HepG2 (cell line): ENCODE measurements around the gene DTX4. TPM values are rescaled to one million over a fixed set of nuclear protein-coding genes. Genes with fewer than 3 reads are reported as not detected.

ENCODE experiments used
- ATAC-seq: fragments of 200-7000 bp; cut with Tn5 transposase; 3 replicates; pipeline ENCODE4 v1.9.1; 2020; ENCODE audit warnings: mild to moderate bottlenecking, moderate library complexity
- BruUV-seq: library from RNA; stranded (reverse); fragments of 400-500 nt; replicated peaks from 2 replicates; lab custom pipeline; 2021; lab: Mats Ljungman, UMichigan
- CTCF ChIA-PET: fragments of 300-600 bp; formaldehyde crosslinking; extraction: SDS; loops from one replicate; lab custom pipeline; 2021; ENCODE audit warnings: low total read pairs, inconsistent platforms, low intra/inter-chr PET ratio; lab: Yijun Ruan, JAX
- POLR2A ChIA-PET: fragments of 350-600 bp; sonication (Branson Sonifier 250); formaldehyde crosslinking; loops from one replicate; lab custom pipeline; 2020; ENCODE audit warnings: antibody characterized with exemption, inconsistent platforms; lab: Yijun Ruan, JAX
- DNase-seq: peaks from one replicate; pipeline ENCODE4 v3.0.0-alpha.2; 2015; ENCODE audit warnings: low spot score
- FAIRE-seq: peaks from 3 replicates; lab custom pipeline; 2011; peaks lifted over from hg19 to GRCh38; lab: Jason Lieb, UNC
- H2AFZ ChIP-seq: one replicate; pipeline ENCODE4 v1.6.1; 2011; ENCODE audit warnings: low read length, inconsistent platforms
- H3K27ac ChIP-seq: fragments of 300-600 bp; 3 replicates; pipeline ENCODE4 v1.8.0; 2011; ENCODE audit warnings: mixed run types, mild to moderate bottlenecking, mixed read lengths, low read length, inconsistent platforms; ENCODE audit not compliant: insufficient read depth; ENCODE audit errors: extremely low read length
- H3K27me3 ChIP-seq, 2 experiments: fragments of 200-600 bp in 1 of 2; 2 replicates in 1 of 2; 3 replicates in 1 of 2; pipeline versions ENCODE4 v1.6.0 to v1.8.0; 2011; ENCODE audit warnings: low read length in 2 of 2, mild to moderate bottlenecking in 2 of 2, moderate library complexity in 2 of 2, inconsistent platforms in 1 of 2; ENCODE audit not compliant: insufficient read depth in 2 of 2, control insufficient read depth in 1 of 2
- H3K36me3 ChIP-seq, 2 experiments: fragments of 200-600 bp in 1 of 2; replicated peaks in 1 of 2; 2 replicates in 1 of 2; 3 replicates in 1 of 2; pipeline versions ENCODE4 v1.5.1 to v1.8.0; 2011; ENCODE audit warnings: low read length in 2 of 2, inconsistent platforms in 1 of 2; ENCODE audit not compliant: insufficient read depth in 2 of 2, control insufficient read depth in 1 of 2
- H3K4me1 ChIP-seq: 2 replicates; pipeline ENCODE4 v1.5.1; 2012; ENCODE audit warnings: low read length, inconsistent platforms; ENCODE audit not compliant: insufficient read depth
- H3K4me2 ChIP-seq: 2 replicates; pipeline ENCODE4 v1.6.0; 2011; ENCODE audit warnings: low read depth, low read length, inconsistent platforms
- H3K4me3 ChIP-seq, 3 experiments: fragments of 200-600 bp in 1 of 3; sonication (generic), shearing (Covaris generic) in 1 of 3; replicated peaks in 1 of 3; 2 replicates each; pipeline ENCODE4 v1.5.1; 2011 to 2016; ENCODE audit warnings: low read length in 3 of 3, inconsistent platforms in 2 of 3, low read depth in 2 of 3, mild to moderate bottlenecking in 2 of 3, control low read depth in 1 of 3, mixed read lengths in 1 of 3; ENCODE audit not compliant: insufficient read depth in 1 of 3
- H3K79me2 ChIP-seq: one replicate; pipeline ENCODE4 v1.6.1; 2011; ENCODE audit warnings: low read length, inconsistent platforms; ENCODE audit not compliant: insufficient read depth
- H3K9ac ChIP-seq: 2 replicates; pipeline ENCODE4 v1.6.0; 2011; ENCODE audit warnings: mild to moderate bottlenecking, low read depth, low read length, inconsistent platforms; ENCODE audit not compliant: insufficient read depth
- H3K9me3 ChIP-seq: 2 replicates; pipeline ENCODE4 v1.5.1; 2012; ENCODE audit warnings: mild to moderate bottlenecking, low read length
- H4K20me1 ChIP-seq: 2 replicates; pipeline ENCODE4 v1.6.0; 2011; ENCODE audit warnings: inconsistent platforms, mild to moderate bottlenecking, low read length, moderate library complexity; ENCODE audit not compliant: insufficient read depth
- CEBPB ChIP-seq: IDR thresholded peaks from 2 replicates; pipeline ENCODE4 v1.6.1; 2011; ENCODE audit warnings: low read depth, low read length, improper control_type of control experiment, borderline replicate concordance
- NAIF1 ChIP-seq: sonication (generic); formaldehyde crosslinking; IDR thresholded peaks from 2 replicates; pipeline ENCODE4 v1.5.0; 2020; ENCODE audit warnings: mild to moderate bottlenecking, missing genetic modification reagents, borderline replicate concordance
- NBN ChIP-seq: fragments of 450-650 bp; conservative IDR thresholded peaks from 2 replicates; pipeline ENCODE4 v1.6.1; 2017
- RFXANK ChIP-seq: IDR thresholded peaks from 2 replicates; pipeline ENCODE4 v1.6.1; 2016
- SCMH1 ChIP-seq: sonication (generic); formaldehyde crosslinking; IDR thresholded peaks from 2 replicates; pipeline ENCODE4 v1.9.0; 2021; ENCODE audit warnings: missing genetic modification reagents, mild to moderate bottlenecking, borderline replicate concordance
- SIX1 ChIP-seq: sonication (generic); formaldehyde crosslinking; IDR thresholded peaks from 2 replicates; pipeline ENCODE4 v1.4.0; 2020; ENCODE audit warnings: missing genetic modification reagents, borderline replicate concordance
- YEATS4 ChIP-seq: sonication (generic); formaldehyde crosslinking; IDR thresholded peaks from 2 replicates; pipeline ENCODE4 v1.4.0; 2020; ENCODE audit warnings: missing genetic modification reagents, borderline replicate concordance
- ZNF781 ChIP-seq: sonication (generic); formaldehyde crosslinking; IDR thresholded peaks from 2 replicates; pipeline ENCODE4 v1.5.1; 2020; ENCODE audit warnings: borderline replicate concordance, mild to moderate bottlenecking, missing genetic modification reagents; ENCODE audit errors: not compliant biosample characterization
- WGBS: methylation state at CpG from one replicate; pipeline ENCODE4 v1.1.6; 2017; ENCODE audit warnings: low lambda C conversion rate; 5-methylcytosine and 5-hydroxymethylcytosine counted together
- in situ Hi-C: cut with HindIII; loops from 2 replicates; pipeline ENCODE4 v1.10.0; 2017; ENCODE audit warnings: low pct_unique_long_range_greater_than_20kb; ENCODE audit not compliant: extremely low pct_ligation_motif_present
- intact Hi-C: fragments of 100-400 bp; cut with micrococcal nuclease; formaldehyde crosslinking; loops from one replicate; pipeline ENCODE4 v1.10.0; 2022; ENCODE audit not compliant: unreplicated experiment
- polyA plus RNA-seq, 8 experiments: library from polyadenylated mRNA; depleted of rRNA in 3 of 8; stranded (reverse) in 7 of 8; unstranded in 1 of 8; fragments of >200 nt; fragmentation: Illumina TruSeq in 4 of 8; extraction: Trizol in 4 of 8; gene quantifications; 2 replicates each; pipeline versions ENCODE4 v1.2.1 to v1.2.3, GENCODE V29; 2011 to 2016; ENCODE audit warnings: low read depth in 4 of 8, missing spikeins in 1 of 8, mixed read lengths in 1 of 8; ENCODE audit not compliant: insufficient read depth in 1 of 8
- total RNA-seq, 5 experiments: library from RNA; depleted of rRNA; stranded (reverse); fragments of >200 nt; fragmentation: Illumina TruSeq; extraction: Trizol; gene quantifications; 2 replicates each; pipeline ENCODE4 v1.2.3, GENCODE V29; 2016; ENCODE audit warnings: low read depth in 1 of 5
- TF ChIP-seq, protein P1 (sequence below): sonication (generic); formaldehyde crosslinking; IDR thresholded peaks from 2 replicates; pipeline ENCODE4 v1.4.0; 2020; ENCODE audit warnings: mild to moderate bottlenecking, missing genetic modification reagents
- TF ChIP-seq, protein P2 (sequence below): sonication (generic); formaldehyde crosslinking; IDR thresholded peaks from 2 replicates; pipeline ENCODE4 v1.9.0; 2021; ENCODE audit warnings: mild to moderate bottlenecking, missing genetic modification reagents

DTX4 gene
- total and polyA plus RNA-seq, 2 of the 13 experiments (the other 11 are each of a cell fraction or from before 2014, with no cell fraction given) = 0.67 to 5.6 TPM

GRCh38 chr11:59222464-59223060 lies 50.6 kb downstream of the DTX4 start:
- 0% methylated on average over 2 of the region's 2 CpGs for WGBS
- ChIA-PET CTCF (no interaction called here), POLR2A (no interaction called here)
- ATAC-seq (no peak), DNase-seq (no peak), FAIRE-seq (no peak)
- Histone ChIP-seq H3K9me3 (no peaks in the 10 kb centered on the region), H3K27me3 (peaks cover 0 to 2% of the 10 kb centered on the region in 2 experiments; a peak in 1 of 5 replicates), H3K36me3 (no peaks in the 10 kb centered on the region), H3K27ac (no peak overlapping the region), H4K20me1 (no peaks in the 10 kb centered on the region), H3K4me2 (no peak overlapping the region), H3K4me1 (no peaks in the 10 kb centered on the region), H2AFZ (no peak overlapping the region), H3K79me2 (no peaks in the 10 kb centered on the region), H3K9ac (no peak overlapping the region), H3K4me3 (no peak overlapping the region)
- in situ Hi-C loops (no loop called here), intact Hi-C loops (no loop called here)
- no TSS peak for BruUV-seq
- TF ChIP-seq SIX1 (CRISPR knock-in tag) = no peak
- TF ChIP-seq, protein P1, sequence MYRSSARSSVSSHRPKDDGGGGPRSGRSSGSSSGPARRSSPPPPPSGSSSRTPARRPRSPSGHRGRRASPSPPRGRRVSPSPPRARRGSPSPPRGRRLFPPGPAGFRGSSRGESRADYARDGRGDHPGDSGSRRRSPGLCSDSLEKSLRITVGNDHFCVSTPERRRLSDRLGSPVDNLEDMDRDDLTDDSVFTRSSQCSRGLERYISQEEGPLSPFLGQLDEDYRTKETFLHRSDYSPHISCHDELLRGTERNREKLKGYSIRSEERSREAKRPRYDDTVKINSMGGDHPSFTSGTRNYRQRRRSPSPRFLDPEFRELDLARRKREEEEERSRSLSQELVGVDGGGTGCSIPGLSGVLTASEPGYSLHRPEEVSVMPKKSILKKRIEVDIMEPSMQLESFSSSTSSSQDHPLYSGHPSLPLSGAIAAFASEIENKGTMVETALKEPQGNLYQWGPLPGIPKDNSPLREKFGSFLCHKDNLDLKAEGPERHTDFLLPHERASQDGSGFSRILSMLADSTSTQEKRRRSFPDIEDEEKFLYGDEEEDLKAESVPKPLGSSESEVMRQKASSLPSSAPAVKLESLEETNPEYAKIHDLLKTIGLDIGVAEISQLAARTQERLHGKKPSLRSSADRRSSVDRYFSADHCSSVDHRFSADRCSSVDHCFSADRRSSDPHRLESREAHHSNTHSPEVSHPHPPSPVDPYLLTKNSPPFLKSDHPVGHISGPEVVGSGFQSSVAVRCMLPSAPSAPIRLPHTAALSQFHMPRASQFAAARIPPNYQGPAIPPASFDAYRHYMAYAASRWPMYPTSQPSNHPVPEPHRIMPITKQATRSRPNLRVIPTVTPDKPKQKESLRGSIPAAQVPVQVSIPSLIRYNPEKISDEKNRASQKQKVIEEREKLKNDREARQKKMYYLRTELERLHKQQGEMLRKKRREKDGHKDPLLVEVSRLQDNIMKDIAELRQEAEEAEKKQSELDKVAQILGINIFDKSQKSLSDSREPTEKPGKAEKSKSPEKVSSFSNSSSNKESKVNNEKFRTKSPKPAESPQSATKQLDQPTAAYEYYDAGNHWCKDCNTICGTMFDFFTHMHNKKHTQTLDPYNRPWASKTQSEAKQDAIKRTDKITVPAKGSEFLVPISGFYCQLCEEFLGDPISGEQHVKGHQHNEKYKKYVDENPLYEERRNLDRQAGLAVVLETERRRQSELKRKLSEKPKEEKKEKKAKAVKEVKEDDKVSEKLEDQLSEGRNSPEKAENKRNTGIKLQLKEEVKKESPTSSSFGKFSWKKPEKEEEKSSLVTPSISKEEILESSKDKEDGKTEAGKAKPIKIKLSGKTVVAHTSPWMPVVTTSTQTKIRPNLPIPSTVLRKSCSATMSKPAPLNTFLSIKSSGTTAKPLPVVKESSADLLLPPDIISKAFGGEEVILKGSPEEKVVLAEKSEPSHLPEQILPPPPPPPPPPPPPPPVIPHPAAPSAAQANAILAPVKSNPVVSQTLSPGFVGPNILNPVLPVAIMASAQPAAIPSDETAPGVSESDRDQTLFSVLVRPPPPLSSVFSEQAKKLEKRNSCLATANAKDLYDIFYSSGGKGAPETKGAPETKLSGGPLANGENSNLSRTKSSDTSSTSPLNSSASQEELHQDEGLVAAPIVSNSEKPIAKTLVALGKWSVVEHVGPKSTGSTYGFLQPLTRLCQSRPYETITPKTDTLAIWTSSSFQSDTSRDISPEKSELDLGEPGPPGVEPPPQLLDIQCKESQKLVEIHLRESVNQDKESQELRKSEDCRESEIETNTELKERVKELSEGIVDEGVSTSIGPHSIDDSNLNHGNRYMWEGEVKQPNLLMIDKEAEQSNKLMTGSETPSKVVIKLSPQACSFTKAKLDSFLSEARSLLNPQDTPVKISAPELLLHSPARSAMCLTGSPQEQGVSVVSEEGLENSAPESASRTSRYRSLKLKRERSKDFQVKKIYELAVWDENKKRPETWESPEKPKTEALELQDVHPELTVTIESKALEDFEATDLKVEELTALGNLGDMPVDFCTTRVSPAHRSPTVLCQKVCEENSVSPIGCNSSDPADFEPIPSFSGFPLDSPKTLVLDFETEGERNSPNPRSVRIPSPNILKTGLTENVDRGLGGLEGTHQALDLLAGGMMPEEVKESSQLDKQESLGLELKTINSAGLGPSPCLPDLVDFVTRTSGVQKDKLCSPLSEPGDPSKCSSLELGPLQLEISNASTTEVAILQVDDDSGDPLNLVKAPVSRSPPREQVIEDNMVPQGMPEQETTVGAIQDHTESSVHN (CRISPR knock-in tag) = no peak
- TF ChIP-seq, protein P2, sequence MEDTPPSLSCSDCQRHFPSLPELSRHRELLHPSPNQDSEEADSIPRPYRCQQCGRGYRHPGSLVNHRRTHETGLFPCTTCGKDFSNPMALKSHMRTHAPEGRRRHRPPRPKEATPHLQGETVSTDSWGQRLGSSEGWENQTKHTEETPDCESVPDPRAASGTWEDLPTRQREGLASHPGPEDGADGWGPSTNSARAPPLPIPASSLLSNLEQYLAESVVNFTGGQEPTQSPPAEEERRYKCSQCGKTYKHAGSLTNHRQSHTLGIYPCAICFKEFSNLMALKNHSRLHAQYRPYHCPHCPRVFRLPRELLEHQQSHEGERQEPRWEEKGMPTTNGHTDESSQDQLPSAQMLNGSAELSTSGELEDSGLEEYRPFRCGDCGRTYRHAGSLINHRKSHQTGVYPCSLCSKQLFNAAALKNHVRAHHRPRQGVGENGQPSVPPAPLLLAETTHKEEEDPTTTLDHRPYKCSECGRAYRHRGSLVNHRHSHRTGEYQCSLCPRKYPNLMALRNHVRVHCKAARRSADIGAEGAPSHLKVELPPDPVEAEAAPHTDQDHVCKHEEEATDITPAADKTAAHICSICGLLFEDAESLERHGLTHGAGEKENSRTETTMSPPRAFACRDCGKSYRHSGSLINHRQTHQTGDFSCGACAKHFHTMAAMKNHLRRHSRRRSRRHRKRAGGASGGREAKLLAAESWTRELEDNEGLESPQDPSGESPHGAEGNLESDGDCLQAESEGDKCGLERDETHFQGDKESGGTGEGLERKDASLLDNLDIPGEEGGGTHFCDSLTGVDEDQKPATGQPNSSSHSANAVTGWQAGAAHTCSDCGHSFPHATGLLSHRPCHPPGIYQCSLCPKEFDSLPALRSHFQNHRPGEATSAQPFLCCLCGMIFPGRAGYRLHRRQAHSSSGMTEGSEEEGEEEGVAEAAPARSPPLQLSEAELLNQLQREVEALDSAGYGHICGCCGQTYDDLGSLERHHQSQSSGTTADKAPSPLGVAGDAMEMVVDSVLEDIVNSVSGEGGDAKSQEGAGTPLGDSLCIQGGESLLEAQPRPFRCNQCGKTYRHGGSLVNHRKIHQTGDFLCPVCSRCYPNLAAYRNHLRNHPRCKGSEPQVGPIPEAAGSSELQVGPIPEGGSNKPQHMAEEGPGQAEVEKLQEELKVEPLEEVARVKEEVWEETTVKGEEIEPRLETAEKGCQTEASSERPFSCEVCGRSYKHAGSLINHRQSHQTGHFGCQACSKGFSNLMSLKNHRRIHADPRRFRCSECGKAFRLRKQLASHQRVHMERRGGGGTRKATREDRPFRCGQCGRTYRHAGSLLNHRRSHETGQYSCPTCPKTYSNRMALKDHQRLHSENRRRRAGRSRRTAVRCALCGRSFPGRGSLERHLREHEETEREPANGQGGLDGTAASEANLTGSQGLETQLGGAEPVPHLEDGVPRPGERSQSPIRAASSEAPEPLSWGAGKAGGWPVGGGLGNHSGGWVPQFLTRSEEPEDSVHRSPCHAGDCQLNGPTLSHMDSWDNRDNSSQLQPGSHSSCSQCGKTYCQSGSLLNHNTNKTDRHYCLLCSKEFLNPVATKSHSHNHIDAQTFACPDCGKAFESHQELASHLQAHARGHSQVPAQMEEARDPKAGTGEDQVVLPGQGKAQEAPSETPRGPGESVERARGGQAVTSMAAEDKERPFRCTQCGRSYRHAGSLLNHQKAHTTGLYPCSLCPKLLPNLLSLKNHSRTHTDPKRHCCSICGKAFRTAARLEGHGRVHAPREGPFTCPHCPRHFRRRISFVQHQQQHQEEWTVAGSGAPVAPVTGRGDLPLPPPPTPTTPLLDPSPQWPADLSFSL (CRISPR knock-in tag) = no peak
- no peak for TF ChIP-seq YEATS4 (CRISPR knock-in tag)
- TF ChIP-seq RFXANK = no peak
- no peak for TF ChIP-seq SCMH1 (CRISPR knock-in tag)
- no peak for TF ChIP-seq ZNF781 (CRISPR knock-in tag)
- no peak for TF ChIP-seq NBN
- TF ChIP-seq CEBPB = no peak
- TF ChIP-seq NAIF1 (CRISPR knock-in tag) = no peak
